GM19463 (cell line): Measurements from ENCODE around the gene REG3G.
"Not testable (repeated sequence)": the region's sequence is repeated elsewhere in the genome, so short reads cannot be mapped to it uniquely, and the experiment has no call there.

ENCODE experiments used
- ATAC-seq: cut with Tn5 transposase; IDR thresholded peaks from one replicate; pipeline ENCODE4 v1.9.1; 2021; ENCODE audit warnings: mild to moderate bottlenecking, moderate library complexity; ENCODE audit not compliant: unreplicated experiment

REG3G gene

DNA sequence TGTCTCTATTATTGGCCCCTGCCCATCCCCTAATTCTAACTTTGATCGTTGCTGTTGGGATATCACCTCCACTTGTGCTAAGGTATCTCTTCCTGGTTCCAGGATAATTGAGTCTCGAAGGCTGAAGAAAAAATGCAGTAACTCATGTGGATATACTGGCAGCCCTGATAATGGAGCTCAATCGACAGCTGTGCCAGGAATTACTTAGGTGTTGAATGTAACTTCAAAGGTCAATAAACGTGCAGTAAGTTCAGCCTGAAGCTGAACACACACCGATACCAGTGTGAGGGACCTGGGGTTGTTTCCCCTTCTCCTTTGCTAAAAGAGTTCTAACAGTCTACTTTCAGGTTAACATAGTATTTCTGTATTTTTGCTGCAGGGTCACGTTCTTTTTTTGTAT is 11.9 kb upstream of the REG3G start:
- ATAC-seq = no peak

DNA sequence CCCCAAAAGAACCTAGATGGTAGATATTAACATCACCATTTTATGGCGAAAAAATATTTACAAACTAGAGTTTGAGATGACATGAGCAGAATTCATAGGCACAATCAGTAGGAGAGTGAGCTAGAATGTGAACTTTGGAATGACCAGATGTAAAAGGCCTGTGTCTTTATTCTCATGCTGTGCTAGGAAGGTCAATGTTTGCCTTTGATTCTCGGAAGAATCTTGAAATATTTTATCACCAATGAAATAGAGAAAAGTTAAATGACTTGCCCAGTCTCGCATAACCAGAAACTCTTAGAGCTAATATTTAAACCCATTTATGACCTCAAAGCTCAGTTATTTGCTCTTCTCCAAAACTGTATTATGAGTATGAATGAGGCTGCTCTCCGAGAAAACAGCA is 9.2 kb upstream of the REG3G start:
- ATAC-seq = no peak

DNA sequence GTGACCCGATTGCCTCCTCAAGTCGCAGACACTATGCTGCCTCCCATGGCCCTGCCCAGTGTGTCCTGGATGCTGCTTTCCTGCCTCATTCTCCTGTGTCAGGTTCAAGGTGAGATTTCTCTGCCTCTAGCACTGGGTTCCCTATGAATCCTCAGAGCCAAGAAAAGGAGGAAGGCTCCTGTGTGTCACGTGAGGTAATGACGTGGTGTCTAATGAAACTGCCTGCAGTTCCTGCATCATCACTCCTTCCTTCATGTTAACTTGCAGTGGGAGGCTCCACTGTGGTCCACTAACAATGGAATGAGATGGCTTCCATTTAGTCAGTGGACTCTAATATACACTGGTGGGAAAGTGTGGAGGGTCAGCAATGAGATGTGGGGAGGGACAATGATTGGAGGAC is 559 bp downstream of the REG3G start:
- ATAC-seq = no peak

DNA sequence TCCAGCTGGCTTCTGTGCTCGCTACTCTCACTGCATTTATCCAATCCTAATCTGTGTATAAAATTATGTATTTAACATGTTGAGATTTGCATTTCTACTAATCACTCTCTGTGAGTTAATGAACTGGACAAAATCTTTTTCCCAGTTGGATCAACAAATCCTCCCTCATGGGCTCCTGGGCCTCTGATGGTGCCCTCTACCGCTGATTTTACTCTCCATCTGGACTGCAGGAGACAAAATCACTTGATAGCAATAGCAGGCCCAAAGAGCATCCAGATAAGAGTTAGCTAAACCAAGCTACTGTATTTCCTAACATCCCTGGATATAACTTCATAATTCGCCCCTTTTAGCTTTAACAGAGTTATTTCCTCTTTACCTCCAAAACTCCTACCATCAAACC is 14.4 kb downstream of the REG3G start:
- ATAC-seq = no peak

DNA sequence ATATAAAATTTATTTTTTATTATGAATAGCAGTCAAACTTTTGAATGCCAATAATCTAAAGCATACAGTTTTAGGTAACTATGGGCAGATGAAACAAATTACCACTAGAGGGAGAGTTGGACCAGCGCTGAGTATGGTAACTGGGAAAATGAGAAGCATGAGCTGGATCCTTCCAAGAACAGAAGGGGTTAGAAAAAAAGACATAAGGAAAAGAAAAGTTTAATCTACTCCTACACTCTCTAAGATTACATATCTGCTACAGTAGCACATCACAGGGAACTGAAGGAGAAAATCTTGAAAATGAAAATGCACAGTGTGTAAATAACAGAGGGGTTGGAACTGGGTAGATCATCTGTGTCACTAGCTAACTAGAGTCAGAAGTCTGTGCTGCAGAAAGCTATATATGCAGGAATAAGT is 15.5 kb downstream of the REG3G start:
- no peak for ATAC-seq

DNA sequence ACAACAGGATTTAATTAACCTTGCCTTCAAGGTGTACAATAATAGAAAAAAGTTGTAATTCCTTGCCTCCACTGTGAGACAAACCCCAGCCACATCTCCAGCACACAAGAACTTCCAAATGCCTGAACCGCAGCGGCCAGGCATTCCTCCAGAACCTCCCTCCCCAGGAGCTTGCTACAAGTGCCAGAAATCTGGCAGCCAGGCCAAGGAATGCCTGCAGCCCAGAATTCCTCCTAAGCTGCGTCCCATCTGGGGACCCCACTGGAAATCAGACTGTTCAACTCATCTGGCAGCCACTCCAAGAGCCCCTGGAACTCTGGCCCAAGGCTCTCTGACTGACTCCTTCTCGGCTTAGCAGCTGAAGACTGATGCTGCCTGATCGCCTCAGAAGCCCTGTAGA is 28.0 kb downstream of the REG3G start:
- ATAC-seq = not testable (repeated sequence)

DNA sequence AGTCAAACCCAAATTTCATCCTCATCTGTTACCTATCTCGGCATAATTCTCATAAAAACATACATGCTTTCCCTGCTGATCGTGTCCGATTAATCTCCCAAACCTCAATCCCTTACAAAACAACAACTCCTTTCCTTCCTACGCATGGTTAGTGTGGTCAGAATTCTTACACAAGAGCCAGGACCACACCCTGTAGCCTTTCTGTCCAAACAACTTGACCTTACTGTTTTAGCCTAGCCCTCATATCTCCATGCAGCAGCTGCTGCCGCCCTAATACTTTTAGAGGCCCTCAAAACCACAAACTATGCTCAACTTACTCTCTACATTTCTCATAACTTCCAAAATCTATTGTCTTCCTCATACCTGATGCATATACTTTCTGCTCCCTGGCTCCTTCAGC is 29.3 kb downstream of the REG3G start:
- ATAC-seq = not testable (repeated sequence)

DNA sequence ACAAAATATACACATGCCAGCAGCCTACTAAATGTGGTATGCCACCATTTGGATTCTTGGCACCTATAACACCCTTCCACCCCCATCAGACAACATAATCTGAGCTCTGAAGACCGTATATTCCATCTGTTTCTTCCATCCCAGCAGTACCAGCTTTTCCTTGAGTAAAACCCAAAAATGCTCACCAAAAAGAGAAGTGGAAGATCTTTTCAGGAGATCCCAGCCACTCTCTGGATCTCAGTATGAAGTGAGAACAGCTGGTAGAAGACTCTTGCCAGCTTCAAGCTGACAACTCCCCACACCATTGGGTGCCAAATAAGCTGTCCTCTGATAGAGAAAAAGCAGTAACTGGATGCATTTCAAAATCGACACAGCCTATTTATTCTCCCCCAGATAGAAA is 39.7 kb downstream of the REG3G start:
- no peak for ATAC-seq

DNA sequence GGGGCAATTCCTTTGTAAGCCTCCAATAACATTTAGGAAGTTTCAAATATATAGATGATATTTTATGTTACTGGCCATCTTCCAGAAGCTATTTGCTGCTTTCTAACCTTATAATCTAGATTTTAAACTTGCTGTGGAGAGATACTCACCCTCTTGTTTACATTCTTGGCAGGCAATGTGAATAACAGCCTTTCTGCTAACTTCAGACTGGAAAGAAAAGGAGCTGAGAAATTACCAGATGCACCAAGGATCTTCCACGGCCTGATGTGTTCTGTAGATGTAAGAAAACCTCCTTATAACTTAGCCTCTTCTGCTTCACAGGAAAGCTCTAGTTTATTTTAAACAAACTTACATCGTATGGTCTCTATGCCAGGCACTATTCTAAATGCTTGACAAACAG is 45.6 kb downstream of the REG3G start:
- no peak for ATAC-seq
